GM21528 (cell line): Measurements from ENCODE around the gene CAPN8.

ENCODE experiments used
- ATAC-seq: cut with Tn5 transposase; IDR thresholded peaks from one replicate; pipeline ENCODE4 v1.9.1; 2021; ENCODE audit warnings: mild to moderate bottlenecking, moderate library complexity; ENCODE audit not compliant: unreplicated experiment, low FRiP score

The CAPN8 gene

GRCh38 chr1:223657978-223658377 is 7.5 kb downstream of the CAPN8 start:
- no peak for ATAC-seq

DNA sequence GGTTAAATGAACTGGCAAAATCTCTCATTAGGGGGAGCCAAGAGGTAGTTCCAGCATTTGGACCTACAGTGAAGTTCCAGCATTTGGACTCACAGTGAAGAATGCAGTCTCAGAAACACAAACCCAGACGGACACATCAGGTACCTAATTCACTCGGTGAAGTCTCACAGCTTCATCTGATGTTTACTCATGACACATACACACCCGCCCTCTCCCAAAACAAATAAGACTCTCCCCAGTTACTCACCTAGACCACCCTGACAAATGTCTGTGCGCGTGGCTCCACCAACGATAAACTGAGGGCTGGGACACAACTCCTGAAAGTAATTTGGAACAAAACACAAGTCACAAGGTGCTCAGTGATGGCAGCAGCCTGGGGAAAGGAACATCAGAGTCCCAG is 11.4 kb downstream of the CAPN8 start:
- ATAC-seq: no peak

DNA sequence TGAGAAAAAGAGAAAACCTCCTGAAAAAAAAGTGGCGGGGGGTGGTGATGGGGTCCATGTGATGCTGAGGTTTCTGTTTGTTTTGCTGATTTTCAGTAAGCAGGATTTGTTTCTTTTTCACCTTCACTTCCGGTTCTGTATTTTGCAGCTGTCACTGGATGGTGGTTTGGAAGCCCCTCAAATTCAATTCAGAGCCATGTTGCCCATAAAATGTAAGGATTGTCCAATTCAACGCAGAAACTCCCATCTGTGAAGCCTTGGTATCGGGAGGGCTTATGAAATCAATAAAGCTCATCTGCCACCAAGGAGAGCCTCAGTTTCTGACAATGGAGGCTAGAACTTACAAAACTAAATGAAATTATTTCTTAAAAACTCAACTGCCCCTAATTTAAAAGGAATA is 12.1 kb downstream of the CAPN8 start:
- ATAC-seq: no peak

DNA sequence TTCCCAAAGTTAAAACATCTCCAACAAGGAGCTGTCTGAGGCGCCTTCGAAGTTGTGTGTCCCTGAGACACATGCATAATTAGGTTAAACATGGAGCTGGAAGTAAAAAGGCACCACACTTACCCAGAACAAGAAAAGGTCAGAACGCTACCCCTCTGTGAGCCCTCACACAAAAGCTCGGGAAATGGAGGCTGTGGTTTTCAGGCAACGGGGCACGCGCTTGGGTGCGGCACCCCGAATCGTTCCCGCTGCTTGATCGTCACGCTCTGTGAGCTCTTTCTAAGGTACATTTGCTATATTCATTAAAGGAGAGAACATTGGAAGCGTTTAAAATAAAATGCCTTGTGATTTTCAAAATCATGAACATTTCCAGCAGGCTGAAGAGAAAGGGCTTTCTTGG is 12.5 kb downstream of the CAPN8 start:
- no peak for ATAC-seq

DNA sequence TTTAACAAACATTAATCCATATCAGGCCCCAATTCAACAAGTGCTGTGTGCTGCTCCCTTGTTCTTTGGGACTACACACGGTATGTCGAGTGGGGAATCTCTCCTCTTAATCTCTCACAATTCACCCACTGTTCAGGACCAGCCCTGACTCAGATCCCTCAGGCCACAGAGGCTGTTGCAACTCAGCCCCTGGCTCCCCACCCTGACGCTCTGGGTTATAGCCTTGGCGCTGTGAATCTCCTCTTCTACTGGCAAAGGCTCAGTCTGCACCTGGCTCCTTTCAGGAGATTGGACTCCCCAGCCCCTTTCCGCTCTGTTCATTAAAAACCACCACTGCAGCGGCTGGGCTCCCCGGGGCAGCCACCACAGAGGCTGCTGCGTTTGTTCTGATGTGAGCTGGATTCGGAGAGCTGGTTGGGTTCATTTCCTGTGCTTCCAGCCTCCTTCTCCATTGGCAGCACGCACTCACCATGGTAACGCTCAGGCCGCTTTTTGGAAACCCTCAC is 13.0 kb downstream of the CAPN8 start:
- ATAC-seq: no peak

DNA sequence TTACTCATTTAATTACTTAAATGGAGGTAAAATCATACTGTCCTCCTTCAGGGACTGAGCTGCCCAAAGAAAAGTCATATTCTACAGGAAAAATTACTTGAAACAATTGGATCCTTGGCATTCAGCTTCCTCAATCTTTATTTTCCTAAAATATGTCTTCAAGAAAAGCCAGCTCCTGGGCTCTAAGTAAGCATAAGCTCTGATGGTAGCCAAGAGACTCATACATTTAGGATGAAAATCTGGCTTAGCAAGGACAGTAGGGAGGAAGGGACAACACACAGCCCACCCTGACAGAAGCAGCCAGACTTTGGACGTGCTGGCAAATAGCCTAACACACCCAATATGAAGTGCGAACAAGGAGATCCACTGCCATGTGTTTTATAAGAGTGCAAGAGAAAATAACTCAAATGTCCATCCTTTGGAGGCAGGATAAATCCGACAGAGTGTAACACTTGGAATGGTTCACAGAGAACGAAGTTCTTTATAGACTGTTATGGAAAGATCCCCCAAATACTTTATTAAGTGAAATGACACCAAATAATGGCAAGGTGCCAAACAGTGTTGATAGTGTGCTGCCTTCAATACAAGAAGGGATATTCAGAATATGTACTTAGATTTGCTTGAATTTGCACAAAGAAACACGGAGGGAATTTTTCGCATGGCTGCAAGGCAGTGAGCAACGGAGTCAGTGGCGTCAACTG is 14.1 kb downstream of the CAPN8 start:
- ATAC-seq: no peak

DNA sequence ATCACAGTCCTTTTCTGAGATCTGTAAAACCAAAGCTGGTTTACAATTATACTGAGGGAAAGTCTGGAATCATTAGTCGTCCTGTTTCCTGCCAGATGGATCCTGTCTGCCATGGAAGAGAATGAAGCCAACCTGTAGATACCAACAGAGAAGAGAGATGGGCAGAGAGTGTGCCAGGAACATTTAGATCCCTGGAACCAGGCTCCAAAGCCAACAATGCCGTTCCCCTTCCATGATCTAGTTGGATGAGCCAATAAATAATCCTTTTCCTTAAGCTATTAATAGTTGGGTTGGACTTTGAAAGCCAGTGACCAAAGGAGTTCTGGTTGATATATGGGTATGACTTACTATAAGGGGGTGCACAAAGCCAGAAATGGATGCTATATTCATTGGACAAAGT is 15.0 kb downstream of the CAPN8 start:
- ATAC-seq: no peak

- ATAC-seq: no peak
Observed at GRCh38 chr1:223649222-223649621, 16.3 kb downstream of the CAPN8 start.

- no peak for ATAC-seq
Observed at GRCh38 chr1:223647249-223647648, 18.3 kb downstream of the CAPN8 start.

GRCh38 chr1:223645903-223646302 is 19.6 kb downstream of the CAPN8 start:
- no peak for ATAC-seq

DNA sequence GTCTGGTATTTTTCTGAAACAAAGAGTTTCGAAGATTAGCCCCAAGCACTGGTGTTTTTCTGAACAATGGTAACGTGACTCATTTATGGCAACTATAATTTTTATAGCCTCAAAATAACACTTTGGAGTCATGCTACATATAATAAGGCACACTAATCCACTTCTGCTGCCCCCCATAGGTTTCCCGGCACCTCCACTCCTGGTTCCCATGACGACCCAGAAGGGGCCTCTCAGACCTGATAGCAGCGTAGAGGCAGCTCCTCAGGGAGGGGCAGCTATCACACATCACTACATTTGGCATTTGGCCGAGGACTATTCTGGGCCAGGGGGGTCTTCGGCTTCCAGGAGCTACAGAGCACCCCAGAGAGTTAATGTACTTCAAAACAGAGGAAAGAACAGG is 23.3 kb downstream of the CAPN8 start:
- no peak for ATAC-seq

DNA sequence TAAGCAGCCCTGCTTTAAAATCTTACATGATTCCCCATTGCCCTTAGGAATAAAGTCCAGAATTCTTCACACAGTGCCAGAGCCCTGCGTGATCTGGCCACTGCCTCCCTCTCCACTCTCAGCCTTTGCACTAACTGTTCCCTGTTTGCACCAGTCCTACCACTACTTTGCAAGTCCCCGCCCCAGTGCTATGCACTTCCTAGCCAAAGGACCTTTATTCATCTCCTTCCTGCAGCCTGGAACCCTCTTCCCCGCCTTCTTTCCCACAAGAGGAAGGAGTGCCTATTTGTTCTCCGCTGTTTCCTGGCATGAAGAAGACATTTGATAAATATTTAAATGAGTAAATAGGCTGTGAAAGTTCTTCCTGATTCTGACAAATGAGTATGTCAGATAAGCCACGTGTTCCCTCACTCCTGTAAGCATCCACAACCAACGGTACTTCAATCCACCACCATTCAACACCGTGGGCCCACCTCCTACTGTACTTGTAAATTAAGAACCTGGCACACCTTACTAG is 23.9 kb downstream of the CAPN8 start:
- ATAC-seq: no peak

DNA sequence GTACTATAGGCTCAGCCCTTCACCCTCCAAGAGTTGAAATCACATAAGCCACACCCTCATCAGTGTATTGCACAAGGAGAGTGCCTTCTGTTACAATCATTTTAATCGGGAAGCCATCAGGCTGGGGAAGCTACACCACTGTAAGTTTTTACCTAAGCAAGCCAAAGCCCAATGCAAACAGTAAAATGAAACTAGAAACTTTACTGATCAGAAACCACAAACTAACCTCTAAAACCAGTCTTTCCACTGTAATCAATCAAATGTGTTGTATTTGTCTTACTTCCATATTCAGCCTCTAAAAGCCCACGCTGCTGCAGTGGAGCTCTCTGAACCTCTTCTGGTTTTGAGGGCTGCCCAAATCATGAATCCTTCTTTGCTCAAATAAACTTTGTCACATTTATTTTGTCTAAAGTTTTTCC is 26.2 kb downstream of the CAPN8 start:
- no peak for ATAC-seq

DNA sequence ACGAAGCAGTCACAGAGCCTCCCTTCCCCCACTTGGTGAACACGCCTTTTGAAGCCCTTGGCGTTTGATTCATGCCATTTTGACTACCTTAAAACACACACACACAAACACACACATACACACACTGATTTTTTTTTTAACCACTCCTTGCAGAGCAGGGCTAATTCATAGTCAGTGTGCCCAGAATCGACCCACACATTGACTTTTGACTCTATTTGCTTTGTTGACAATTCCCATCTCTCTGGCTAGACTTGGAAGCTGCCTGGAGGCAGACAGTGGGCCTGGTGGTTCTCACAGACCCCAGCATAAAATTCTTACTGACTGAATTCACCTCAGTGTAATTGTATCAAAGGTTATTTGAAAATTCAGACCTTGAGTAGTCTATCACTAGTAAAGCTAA is 30.3 kb downstream of the CAPN8 start:
- no peak for ATAC-seq

DNA sequence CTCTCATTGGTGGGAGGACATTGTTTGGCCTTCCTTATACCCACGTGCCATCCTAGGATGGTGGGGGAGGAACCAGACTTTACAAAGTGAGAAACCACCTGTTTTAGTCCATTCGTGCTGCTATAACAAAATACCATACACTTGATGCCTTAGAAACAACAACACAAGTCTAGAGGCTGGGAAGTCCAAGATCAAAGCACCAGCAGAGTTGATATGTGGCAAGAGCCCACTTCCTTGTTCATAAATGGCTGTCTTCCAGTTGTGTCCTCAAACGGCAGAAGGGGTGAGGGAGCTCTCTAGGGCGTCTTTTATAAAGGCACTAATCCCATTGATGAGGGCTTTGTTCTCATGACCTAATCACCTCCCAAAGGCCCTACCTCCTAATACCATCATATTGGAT is 31.1 kb downstream of the CAPN8 start:
- no peak for ATAC-seq

- no peak for ATAC-seq
Observed at GRCh38 chr1:223631956-223632355, 33.5 kb downstream of the CAPN8 start.

- no peak for ATAC-seq
Observed at GRCh38 chr1:223631473-223631872, 34.0 kb downstream of the CAPN8 start.

GRCh38 chr1:223629126-223629457 is 36.4 kb downstream of the CAPN8 start:
- no peak for ATAC-seq

DNA sequence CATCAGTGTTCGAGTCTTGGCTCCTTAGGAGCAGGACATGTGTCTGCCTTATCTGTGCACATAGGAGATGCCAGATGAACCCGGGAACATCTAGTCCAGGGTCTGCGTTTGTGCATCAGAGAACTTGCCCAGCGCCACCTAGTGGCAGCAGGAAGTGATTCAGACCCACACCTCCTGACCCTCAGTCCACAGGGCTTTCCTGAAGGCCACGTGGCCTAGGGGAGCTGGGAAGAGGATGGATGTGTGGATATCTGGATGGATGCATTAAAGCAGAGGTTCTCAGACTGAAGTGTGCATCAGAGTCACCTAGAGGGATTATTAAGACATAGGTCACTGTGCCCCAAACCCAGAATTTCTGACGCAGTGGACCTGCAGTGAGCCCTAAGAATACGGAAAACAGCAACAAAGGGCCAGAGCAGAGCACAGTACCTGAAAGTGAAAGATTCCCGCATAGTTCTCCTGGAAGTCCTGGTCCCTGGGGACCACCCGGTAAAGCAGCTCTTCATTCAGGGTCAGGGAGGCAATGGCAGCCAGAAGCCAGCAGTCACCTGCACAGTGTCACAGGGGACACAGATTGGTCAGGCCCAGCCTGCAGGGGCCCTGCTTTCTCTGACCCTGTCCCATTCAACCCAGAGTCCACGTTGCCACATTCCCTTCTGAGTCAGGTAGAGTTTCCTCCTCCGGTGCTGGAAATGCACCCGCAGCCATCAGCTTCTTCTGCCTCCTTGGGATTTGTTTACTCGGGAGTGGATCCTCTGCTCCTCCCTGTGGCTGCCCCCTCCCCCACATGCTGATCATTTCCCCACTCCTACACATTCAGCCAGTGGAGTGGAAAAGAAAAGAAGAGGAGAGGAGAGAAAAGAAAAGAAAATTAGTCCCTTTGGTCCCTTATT is 37.0 kb downstream of the CAPN8 start:
- no peak for ATAC-seq

GRCh38 chr1:223622132-223622842 is 43.2 kb downstream of the CAPN8 start:
- ATAC-seq: no peak

DNA sequence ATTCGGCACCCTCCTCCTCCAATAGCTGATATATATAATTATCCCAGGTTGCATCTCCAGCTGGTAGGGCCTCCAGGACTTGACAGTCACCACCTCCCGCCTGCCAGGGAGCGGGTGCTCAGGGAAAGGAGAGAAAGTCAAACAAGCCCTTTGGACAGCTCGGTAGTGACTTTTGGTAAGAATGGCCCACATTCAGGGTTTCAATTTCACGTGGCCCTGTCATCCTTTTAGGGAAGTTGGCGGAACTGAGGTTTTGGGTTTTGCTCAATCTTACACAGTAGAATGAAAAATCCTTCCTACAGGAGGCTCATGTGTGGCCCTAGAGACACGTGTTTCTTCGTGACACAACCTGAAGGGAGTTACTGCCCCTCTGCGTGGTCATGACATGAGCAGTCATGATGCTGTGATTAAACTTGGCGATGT is 44.2 kb downstream of the CAPN8 start:
- ATAC-seq: peak; percentile 79
